CD4-positive, alpha-beta T cell treated with Interleukin-15 for 1 hour (primary cell): ENCODE results near the gene GSE1.

Source experiments
- DNase-seq: peaks from one replicate; pipeline ENCODE4 v3.0.0-alpha.2; 2020

The GSE1 gene

GRCh38 chr16:85574672-85575475 lies 38.2 kb upstream of the GSE1 start:
- no peak for DNase-seq

- no peak for DNase-seq
Observed at GRCh38 chr16:85575920-85576319, 37.2 kb upstream of the GSE1 start.

GRCh38 chr16:85576944-85577343 lies 36.2 kb upstream of the GSE1 start:
- no peak for DNase-seq

- no peak for DNase-seq
Observed at GRCh38 chr16:85577899-85578598, 35.1 kb upstream of the GSE1 start.

DNA sequence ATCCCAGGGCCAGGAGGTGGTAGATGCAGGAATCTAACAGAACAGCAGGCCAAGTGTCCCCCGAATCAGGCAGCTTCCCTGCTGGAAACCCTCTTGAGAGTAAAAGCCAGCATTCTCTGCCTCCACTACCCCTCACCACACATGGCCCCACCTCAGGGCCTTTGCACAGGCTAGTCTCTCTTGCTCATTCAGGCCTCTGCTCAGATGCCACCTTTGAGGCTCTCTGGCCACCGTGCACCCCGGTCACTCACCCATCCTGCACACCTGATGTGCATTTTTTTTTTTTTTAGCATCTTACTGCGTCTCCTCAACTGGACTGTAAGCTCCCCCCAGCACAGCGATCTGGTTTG lies 34.5 kb upstream of the GSE1 start:
- DNase-seq = no peak

GRCh38 chr16:85579191-85579590 lies 33.9 kb upstream of the GSE1 start:
- DNase-seq = no peak

- no peak for DNase-seq
Observed at GRCh38 chr16:85579923-85580580, 33.1 kb upstream of the GSE1 start.

DNA sequence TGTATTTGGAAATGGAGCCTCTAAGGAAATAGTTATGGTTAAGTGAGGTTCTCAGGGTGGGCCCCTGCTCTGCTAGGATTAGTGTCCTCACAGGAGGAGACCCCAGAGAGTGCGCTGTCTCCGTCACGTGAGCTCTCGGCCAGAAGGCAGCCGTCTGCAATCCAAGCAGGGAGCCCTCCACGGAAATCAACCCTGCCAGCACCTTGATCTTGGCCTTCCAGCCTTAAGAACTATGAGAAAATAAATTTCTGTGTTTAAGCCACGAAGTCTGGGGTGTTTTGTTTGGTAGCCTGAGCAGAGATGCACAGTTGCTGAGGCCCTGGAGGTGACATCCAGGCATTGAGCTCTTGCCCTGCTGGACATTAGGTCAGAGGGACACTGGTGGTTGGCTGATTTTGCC lies 32.4 kb upstream of the GSE1 start:
- DNase-seq = no peak

GRCh38 chr16:85582229-85582991 lies 30.7 kb upstream of the GSE1 start:
- DNase-seq = no peak

DNA sequence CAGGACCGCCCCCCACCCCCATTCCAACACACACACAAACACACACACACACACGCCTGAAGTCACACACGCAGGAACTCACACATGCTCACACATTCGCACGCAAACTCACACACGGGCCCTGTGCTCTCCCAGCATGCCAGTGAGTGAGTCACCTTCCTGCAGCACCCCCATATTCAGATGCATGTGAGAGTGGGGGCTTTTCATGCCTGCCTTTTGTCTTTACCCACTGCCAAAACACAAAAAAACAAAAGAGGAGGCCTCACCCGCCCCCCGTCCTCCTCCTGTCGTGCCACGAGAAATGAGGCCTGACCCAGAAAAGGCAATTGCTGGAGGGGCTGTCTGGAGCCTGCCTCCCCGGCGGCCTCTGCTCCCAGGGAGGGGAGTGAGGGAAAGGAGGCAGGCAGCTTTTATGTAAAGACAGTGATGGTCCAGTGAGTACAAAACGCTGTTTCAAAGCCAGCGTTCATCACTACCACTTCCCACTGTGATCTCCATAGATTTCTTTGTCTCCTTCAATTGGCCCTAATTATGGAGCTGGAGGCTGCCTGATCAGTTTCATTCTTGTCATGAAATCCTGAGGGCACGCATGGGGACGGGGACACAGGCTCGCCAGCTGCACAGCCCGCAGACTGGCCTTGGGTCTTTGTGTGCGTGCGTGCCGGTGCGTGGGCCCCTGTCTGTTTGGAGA lies 29.5 kb upstream of the GSE1 start:
- DNase-seq = no peak

DNA sequence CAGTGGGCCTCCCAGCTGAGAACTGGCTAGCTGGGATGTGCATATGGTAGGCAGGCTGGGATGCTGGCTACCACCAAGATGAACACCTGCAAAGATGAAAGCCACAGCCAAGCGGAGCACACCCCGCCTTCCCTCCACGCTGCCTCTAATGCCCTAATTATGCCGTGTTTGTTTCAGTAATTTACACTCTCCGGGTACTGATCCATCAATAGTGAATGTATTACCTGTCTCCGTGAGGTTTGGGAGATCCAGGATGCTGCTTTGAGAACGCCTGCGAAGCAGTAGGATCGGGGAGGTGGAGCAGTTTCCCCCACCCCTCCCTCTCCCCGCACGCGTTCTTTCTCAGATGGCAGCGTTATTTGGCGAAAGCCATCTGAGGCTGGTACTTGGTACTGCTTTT lies 28.9 kb upstream of the GSE1 start:
- DNase-seq = no peak

- DNase-seq = no peak
Observed at GRCh38 chr16:85584819-85585282, 28.3 kb upstream of the GSE1 start.

- no peak for DNase-seq
Observed at GRCh38 chr16:85585711-85586110, 27.4 kb upstream of the GSE1 start.

GRCh38 chr16:85586380-85587104 lies 26.6 kb upstream of the GSE1 start:
- no peak for DNase-seq

DNA sequence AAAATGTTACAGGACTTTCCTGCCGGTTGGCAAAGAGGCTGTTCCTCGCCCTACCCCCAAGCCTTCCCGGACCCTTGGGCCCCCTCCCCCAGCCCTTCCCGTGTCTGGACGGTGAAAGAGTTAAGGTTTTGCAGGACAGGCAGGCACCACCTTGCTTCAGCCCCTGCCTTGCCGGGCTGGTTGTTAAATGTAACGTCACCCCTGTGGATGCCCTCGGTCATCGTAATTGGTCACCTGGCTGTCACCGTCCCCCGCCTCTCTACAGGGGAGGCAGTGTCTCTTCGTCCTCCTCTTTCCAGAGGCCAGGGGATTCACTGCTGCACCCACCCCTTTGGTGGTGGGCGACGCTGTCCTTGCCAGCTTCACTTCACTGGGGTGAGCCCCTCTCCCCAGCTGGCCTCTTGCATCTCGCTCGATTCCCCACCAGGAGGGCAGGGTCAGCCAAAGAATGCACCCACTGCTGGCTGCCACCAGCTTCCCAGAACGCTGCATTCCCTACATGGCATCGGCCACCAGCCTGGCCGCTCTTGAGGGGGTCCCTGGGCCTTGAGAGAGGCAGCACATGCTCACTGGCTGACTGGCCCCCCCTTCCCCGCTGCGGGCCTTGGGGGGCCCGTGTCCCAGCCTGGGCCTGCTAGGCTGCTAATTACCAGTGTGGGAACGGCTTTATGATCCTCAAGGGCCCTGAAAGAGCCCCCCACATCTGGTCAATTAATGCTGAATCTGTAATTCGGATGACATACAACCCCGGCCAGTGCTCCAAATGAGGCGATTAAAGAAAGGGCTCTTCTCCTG lies 25.2 kb upstream of the GSE1 start:
- DNase-seq = no peak

GRCh38 chr16:85588562-85589503 lies 24.3 kb upstream of the GSE1 start:
- no peak for DNase-seq

GRCh38 chr16:85589688-85590505 lies 23.2 kb upstream of the GSE1 start:
- DNase-seq = no peak

DNA sequence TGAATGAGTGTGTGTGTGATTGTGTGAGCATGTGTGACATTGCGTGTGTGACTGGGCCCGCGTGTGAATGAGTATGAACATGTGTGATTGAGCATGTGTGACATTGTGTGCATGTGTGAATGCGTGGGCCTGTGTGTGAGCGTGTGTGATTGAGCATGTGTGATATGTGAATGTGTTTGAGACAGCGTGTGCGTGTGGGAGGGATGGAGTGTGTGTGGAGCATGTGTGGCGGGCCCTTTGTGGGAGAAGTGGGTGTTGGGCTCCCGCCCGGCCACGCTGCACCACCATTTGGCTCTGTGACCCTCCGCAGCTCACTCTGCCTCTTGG lies 22.7 kb upstream of the GSE1 start:
- DNase-seq = no peak

DNA sequence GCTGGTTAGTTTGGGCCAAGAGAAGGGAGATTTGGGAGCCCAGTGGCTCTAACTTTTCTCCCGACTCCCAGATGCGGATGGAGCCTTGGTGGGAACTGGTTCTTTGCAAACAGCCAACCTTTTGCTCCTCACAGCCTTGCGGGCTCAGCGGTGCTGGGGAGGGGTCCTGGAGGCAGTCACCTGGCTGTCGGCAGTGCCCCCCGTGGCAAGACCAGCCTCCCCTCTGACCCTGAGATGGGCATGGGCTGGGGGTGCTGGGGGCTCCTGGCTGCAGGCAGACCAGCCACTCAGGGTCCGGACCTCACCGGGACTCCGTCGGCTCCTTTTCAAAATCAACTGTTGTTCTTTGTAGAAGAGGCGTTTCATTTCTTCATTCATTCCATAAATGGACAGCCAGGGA lies 21.7 kb upstream of the GSE1 start:
- DNase-seq = no peak
